HG03159 (cell line): ENCODE results near the gene ARHGEF18.
"Not testable (repeated sequence)": the region's sequence is repeated elsewhere in the genome, so short reads cannot be mapped to it uniquely, and the experiment has no call there.

Experiments
- ATAC-seq: cut with Tn5 transposase; IDR thresholded peaks from one replicate; pipeline ENCODE4 v1.9.1; 2021; ENCODE audit warnings: mild to moderate bottlenecking, moderate library complexity; ENCODE audit not compliant: unreplicated experiment

The ARHGEF18 gene

GRCh38 chr19:7346488-7346971 is 2.2 kb upstream of the ARHGEF18 start:
- no peak for ATAC-seq

GRCh38 chr19:7346997-7347396 is 1.7 kb upstream of the ARHGEF18 start:
- not testable (repeated sequence) for ATAC-seq

GRCh38 chr19:7349231-7349591 is 474 bp downstream of the ARHGEF18 start:
- no peak for ATAC-seq

GRCh38 chr19:7349961-7350711 is 1.4 kb downstream of the ARHGEF18 start:
- ATAC-seq, result no peak

GRCh38 chr19:7351861-7352260 is 3.1 kb downstream of the ARHGEF18 start:
- ATAC-seq, result no peak

- no peak for ATAC-seq
Measured at GRCh38 chr19:7355151-7355820, 6.5 kb downstream of the ARHGEF18 start.

- ATAC-seq, result no peak
Measured at GRCh38 chr19:7355871-7356270, 7.1 kb downstream of the ARHGEF18 start.

GRCh38 chr19:7356899-7357627 is 8.3 kb downstream of the ARHGEF18 start:
- no peak for ATAC-seq

- ATAC-seq, result no peak
Measured at GRCh38 chr19:7358102-7358597, 9.4 kb downstream of the ARHGEF18 start.

GRCh38 chr19:7360393-7360984 is 11.8 kb downstream of the ARHGEF18 start:
- ATAC-seq, result no peak

- no peak for ATAC-seq
Measured at GRCh38 chr19:7363225-7363624, 14.5 kb downstream of the ARHGEF18 start.

GRCh38 chr19:7366701-7367420 is 18.1 kb downstream of the ARHGEF18 start:
- no peak for ATAC-seq

GRCh38 chr19:7368456-7368855 is 19.7 kb downstream of the ARHGEF18 start:
- no peak for ATAC-seq

GRCh38 chr19:7368866-7369265 is 20.1 kb downstream of the ARHGEF18 start:
- ATAC-seq, result not testable (repeated sequence)

- ATAC-seq, result no peak
Measured at GRCh38 chr19:7370546-7370945, 21.8 kb downstream of the ARHGEF18 start.

GRCh38 chr19:7371001-7371400 is 22.3 kb downstream of the ARHGEF18 start:
- no peak for ATAC-seq

- no peak for ATAC-seq
Measured at GRCh38 chr19:7372810-7373209, 24.1 kb downstream of the ARHGEF18 start.

GRCh38 chr19:7373862-7374261 is 25.1 kb downstream of the ARHGEF18 start:
- no peak for ATAC-seq

- ATAC-seq, result no peak
Measured at GRCh38 chr19:7376151-7376852, 27.6 kb downstream of the ARHGEF18 start.

- no peak for ATAC-seq
Measured at GRCh38 chr19:7377196-7377595, 28.5 kb downstream of the ARHGEF18 start.
